Thoracic aorta (tissue), 2 donors: Measurements from ENCODE around the gene SESN3. TPM values are rescaled to one million over a fixed set of nuclear protein-coding genes. Genes with fewer than 3 reads are reported as not detected.

Experiments
- ATAC-seq: fragments of 150-250 bp; one replicate; pipeline ENCODE4 v1.8.0; 2017; ENCODE audit warnings: low read depth; ENCODE audit not compliant: insufficient number of reproducible peaks, low FRiP score
- DNase-seq: peaks from one replicate; pipeline ENCODE4 v3.0.0-alpha.2; 2020; ENCODE audit warnings: low spot score
- H3K27ac ChIP-seq, 2 donors: fragments of 200-600 bp; sonication (generic); 1 replicate in 1 of 2; 2 replicates in 1 of 2; pipeline ENCODE4 v1.5.1; 2016; ENCODE audit warnings: mild to moderate bottlenecking in 2 of 2, moderate library complexity in 2 of 2
- H3K27me3 ChIP-seq: fragments of 200-600 bp; sonication (generic); replicated peaks from 2 replicates; pipeline ENCODE4 v1.6.0; 2016; ENCODE audit warnings: mild to moderate bottlenecking; ENCODE audit not compliant: insufficient read depth
- H3K36me3 ChIP-seq: fragments of 200-600 bp; sonication (generic); one replicate; pipeline ENCODE4 v1.5.1; 2016
- H3K4me1 ChIP-seq, 2 donors: fragments of 200-600 bp; sonication (generic); 1 replicate in 1 of 2; 2 replicates in 1 of 2; pipeline versions ENCODE4 v1.5.1 to v1.6.0; 2016; ENCODE audit warnings: low read depth in 2 of 2, mild to moderate bottlenecking in 1 of 2; ENCODE audit not compliant: control insufficient read depth in 1 of 2
- H3K4me3 ChIP-seq: fragments of 200-600 bp; sonication (generic); 2 replicates; pipeline ENCODE4 v1.5.1; 2016; ENCODE audit warnings: mild to moderate bottlenecking
- H3K9me3 ChIP-seq: fragments of 200-600 bp; sonication (generic); 2 replicates; pipeline ENCODE4 v1.5.1; 2016
- total RNA-seq, 2 donors: library from RNA; depleted of rRNA; stranded (reverse); fragments of >200 nt; gene quantifications; one replicate each; pipeline versions ENCODE4 v1.1.0 to v1.2.3, GENCODE V29; 2016
- TF ChIP-seq, protein P1 (sequence below): fragments of 200-600 bp; sonication (generic); IDR thresholded peaks from one replicate; pipeline ENCODE4 v1.5.1; 2019; ENCODE audit warnings: antibody characterized with exemption

SESN3 gene
- total RNA-seq, 2 donors from 2014 or later = 37.9 to 41.3 TPM

DNA sequence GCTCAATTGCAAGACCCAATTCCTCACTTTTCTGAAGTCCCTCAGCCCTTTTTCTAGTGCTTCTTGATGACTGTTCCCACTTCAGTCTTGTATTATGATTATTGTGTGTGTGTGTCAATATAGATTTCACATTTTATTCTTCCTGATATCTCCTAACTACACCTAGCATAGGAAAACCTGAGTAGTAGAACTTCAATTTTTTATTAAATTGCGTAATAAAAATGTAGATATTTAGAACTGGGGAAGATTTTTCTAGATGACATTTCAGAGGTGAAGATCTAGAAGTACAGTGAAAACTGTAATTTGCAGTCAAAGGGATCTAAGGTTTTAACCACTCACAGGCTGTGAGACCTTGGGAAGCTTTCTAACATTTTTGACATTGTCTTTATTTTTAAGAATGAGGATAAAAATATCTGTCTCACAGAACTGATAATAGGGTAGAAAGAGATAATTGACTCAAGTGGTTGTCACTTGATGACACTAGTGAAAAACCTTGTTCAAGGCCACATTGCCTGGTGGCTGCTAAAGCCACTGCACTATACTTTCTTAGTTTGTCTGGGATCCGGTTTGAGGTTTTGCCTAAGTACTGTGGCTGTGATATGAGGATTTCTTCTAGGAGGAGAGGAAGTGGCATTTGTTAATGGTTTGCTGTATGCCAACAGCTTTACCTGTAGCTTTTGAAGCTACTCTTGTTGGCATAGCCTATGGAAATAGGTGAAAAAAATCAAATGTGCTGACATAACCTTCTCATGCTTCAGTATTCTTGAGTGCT lies 32.2 kb upstream of the SESN3 start:
- DNase-seq (no peak), ATAC-seq (no peak)
- Histone ChIP-seq H3K27ac (no peak overlapping the region), H3K4me3 (no peak overlapping the region), H3K27me3 (no peaks in the 10 kb centered on the region), H3K4me1 (peaks cover 4 to 16% of the 10 kb centered on the region in 2 donors), H3K9me3 (no peaks in the 10 kb centered on the region), H3K36me3 (no peaks in the 10 kb centered on the region)
- TF ChIP-seq, protein P1, sequence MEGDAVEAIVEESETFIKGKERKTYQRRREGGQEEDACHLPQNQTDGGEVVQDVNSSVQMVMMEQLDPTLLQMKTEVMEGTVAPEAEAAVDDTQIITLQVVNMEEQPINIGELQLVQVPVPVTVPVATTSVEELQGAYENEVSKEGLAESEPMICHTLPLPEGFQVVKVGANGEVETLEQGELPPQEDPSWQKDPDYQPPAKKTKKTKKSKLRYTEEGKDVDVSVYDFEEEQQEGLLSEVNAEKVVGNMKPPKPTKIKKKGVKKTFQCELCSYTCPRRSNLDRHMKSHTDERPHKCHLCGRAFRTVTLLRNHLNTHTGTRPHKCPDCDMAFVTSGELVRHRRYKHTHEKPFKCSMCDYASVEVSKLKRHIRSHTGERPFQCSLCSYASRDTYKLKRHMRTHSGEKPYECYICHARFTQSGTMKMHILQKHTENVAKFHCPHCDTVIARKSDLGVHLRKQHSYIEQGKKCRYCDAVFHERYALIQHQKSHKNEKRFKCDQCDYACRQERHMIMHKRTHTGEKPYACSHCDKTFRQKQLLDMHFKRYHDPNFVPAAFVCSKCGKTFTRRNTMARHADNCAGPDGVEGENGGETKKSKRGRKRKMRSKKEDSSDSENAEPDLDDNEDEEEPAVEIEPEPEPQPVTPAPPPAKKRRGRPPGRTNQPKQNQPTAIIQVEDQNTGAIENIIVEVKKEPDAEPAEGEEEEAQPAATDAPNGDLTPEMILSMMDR = no peak

DNA sequence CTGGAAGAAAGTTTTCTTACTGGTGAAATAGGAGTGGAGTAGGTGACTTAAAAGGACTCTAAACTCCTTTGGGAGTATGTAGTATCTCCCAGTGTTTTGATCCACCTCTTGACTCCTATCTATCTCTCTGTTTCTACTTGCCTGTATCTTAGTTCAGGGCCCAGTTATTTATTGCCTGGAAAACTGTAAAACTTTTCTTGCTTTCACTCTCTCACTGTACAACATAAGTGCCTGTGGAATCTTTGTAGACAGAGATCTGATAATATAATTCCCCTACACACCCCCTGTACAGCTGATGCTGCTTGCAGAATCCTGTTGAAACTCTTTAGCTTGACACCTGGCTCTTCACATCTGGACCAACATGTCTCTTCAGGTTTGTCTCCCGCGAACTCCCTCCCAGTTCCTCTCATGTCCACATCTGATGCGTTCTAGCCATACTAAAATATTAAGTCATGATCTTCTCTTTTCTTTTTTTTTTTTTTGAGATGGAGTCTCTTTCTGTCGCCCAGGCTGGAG lies 26.5 kb upstream of the SESN3 start:
- ATAC-seq (no peak), DNase-seq (no peak)
- TF ChIP-seq, protein P1 = no peak
- no peaks in the 10 kb centered on the region for H3K27me3 ChIP-seq
- no peaks in the 10 kb centered on the region for H3K36me3 ChIP-seq
- no peaks in the 10 kb centered on the region for H3K9me3 ChIP-seq
- no peak overlapping the region for H3K4me3 ChIP-seq
- peaks cover 4 to 14% of the 10 kb centered on the region in 2 donors for H3K4me1 ChIP-seq
- no peak overlapping the region for H3K27ac ChIP-seq

DNA sequence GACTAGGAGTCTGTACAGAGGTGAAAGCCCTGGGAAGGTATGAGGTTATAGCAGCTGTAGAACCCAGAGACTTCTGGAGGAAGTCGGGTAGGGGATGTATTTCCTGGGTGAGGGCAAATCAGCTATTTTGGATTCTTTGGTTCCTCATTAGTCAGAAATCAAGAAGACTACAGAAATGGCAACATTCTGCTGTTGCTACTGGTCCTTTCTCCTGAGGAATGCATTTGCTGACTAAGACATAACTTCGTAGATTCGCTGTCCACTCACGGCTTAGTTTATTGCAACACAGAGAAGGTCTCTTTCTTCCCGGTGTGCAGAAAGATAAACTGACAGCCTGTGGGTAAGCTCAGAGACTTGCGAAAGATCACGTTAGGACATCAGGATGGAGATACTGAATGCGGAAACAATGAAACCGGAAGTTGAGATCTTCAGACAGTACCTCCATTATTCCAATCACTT lies 25.3 kb upstream of the SESN3 start:
- H3K27ac ChIP-seq = no peak overlapping the region
- ATAC-seq (no peak), DNase-seq (no peak)
- peaks cover 4 to 14% of the 10 kb centered on the region in 2 donors for H3K4me1 ChIP-seq
- H3K4me3 ChIP-seq = no peak overlapping the region
- H3K27me3 ChIP-seq = no peaks in the 10 kb centered on the region
- H3K36me3 ChIP-seq = no peaks in the 10 kb centered on the region
- TF ChIP-seq, protein P1 = no peak
- H3K9me3 ChIP-seq = no peaks in the 10 kb centered on the region

DNA sequence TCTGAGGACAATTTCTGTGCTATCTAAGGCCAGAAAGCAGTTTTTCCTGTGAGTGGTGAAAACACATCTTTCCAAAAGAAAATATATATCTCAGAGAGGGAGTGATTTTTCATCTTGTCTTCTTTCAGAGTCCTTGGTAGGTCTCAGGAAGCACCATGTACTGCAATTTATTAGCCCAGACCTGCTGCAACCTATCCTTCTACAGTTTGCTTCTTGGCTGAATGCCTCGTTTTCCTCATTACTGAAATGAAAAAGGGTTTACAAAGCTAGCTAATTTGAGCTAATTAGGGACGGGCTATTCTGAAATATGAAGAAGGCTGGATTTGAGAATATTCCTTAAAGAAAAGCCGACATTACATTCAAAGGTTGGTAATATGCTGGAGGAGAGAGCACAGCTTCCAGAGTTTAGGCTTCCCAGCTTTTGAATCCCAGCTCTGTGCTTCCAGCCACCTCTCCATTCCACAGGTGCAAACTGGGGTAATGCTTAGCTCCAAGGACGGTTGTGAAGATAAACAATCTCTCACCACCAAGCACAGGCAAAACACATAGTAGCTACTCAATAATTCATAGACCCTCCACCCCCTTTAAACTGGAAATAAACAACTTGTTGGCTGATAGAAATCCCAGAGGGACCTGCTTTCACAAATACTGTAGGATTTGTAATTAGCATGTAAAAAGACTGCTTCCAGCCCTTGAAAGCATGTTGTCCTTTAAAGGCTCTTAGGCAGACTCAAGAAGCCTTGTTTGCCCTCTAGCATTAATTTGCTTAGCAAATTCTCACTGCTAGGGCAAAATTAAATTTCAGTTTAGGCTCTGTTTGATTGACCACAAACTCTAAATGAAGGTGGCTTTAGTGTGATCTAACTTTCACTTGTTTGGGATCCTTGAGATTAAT lies 24.5 kb upstream of the SESN3 start:
- TF ChIP-seq, protein P1 = no peak
- Histone ChIP-seq H3K9me3 (no peaks in the 10 kb centered on the region), H3K27ac (no peak overlapping the region)

DNA sequence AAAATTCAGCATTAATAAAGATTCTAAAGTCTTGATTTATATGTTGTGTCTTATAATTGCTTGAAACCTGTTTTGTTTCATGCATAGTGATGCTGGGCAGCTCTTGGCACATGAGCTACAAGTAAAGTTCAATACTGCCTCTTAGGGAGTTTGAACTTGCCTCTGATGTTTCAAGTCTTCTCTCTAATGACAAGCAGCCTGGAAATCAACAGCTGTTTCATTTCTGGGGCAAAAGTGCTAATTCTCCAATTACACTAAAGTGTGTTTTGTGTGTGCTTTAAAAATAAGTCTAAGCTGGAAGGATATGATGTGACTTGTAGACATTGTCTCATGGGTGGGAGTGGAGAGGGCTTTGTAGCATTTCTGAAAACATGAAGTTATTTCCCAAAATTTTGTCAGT lies 23.7 kb upstream of the SESN3 start:
- no peak for DNase-seq
- TF ChIP-seq, protein P1 = no peak
- peaks cover 4 to 14% of the 10 kb centered on the region in 2 donors for H3K4me1 ChIP-seq
- H3K9me3 ChIP-seq = no peaks in the 10 kb centered on the region
- no peaks in the 10 kb centered on the region for H3K27me3 ChIP-seq
- H3K4me3 ChIP-seq = no peak overlapping the region
- no peak for ATAC-seq
- H3K27ac ChIP-seq = no peak overlapping the region
- no peaks in the 10 kb centered on the region for H3K36me3 ChIP-seq

More for the DNA sequence above, 24.5 kb upstream of the SESN3 start:
- DNase-seq (no peak), ATAC-seq (no peak)
- Histone ChIP-seq H3K27me3 (no peaks in the 10 kb centered on the region), H3K36me3 (no peaks in the 10 kb centered on the region), H3K4me1 (peaks cover 4 to 14% of the 10 kb centered on the region in 2 donors), H3K4me3 (no peak overlapping the region)
